ENCODE data around the gene CNTNAP5. TPM values are rescaled to one million over a fixed set of nuclear protein-coding genes. Genes with fewer than 3 reads are reported as not detected.
A peak's percentile ranks its signal among the peaks of the same experiment; 100 is the strongest.

Gene CNTNAP5
- total RNA-seq, 3 donors from 2014 or later (not counting 1 experiment from before 2014, with no cell fraction given) = not detected

DNA sequence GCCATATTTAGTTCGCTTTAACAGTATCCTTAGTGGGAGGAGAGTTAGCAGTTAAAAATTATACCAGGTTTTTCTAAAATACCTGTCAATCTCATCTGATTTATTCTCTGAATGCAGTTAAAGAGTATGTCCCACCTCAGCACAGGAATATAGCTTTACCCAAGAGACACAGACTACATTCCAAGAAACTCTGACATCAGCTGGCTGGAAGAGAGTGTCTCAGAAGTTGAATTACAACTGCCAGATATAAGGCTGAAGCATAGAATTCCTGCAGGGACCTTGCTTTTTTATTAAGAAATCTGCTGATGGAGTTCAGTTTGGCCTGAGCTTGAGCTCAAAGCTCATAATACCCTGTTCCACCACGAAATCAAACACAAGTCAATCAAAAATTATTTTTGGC lies 25.4 kb upstream of the CNTNAP5 start:
- no peak for DNase-seq
- Mint-ChIP-seq H3K27ac (peak overlapping the region in 1 of 2 donors; percentile 12), H3K27me3 (ENCODE audit: low read depth in 2 of 2) (no peaks in the 10 kb centered on the region), H3K4me3 (no peak overlapping the region), H3K9me3 (peaks cover 0 to 2% of the 10 kb centered on the region in 2 donors), H3K36me3 (no peaks in the 10 kb centered on the region), H3K4me1 (peaks cover 5 to 13% of the 10 kb centered on the region in 2 donors)
- ATAC-seq = no peak
- Histone ChIP-seq H3K4me3 (ENCODE audit: low read length) (no peak overlapping the region), H3K27ac (ENCODE audit: low read length) (no peak overlapping the region), H3K36me3 (ENCODE audit: control insufficient read depth, insufficient read depth, low read length) (no peaks in the 10 kb centered on the region), H3K4me1 (ENCODE audit: control insufficient read depth, insufficient read depth, low read length) (no peaks in the 10 kb centered on the region), H3K9me3 (ENCODE audit: control insufficient read depth, insufficient read depth, low read length) (peaks cover 4% of the 10 kb centered on the region), H3K27me3 (ENCODE audit: control insufficient read depth, insufficient read depth, low read length) (no peaks in the 10 kb centered on the region)
- no CpG with 5 or more reads among the region's 2 CpGs for WGBS (ENCODE audit: insufficient coverage)
- intact Hi-C loops (cut with micrococcal nuclease) = no loop called here
- no peak for TF ChIP-seq CTCF (IDR thresholded peaks at IDR 0.05)

- intact Hi-C loops (cut with micrococcal nuclease) = no loop called here
- Histone ChIP-seq H3K4me1 (ENCODE audit: control insufficient read depth, insufficient read depth, low read length) (no peaks in the 10 kb centered on the region), H3K36me3 (ENCODE audit: control insufficient read depth, insufficient read depth, low read length) (no peaks in the 10 kb centered on the region), H3K4me3 (ENCODE audit: low read length) (no peak overlapping the region), H3K27ac (ENCODE audit: low read length) (no peak overlapping the region), H3K27me3 (ENCODE audit: control insufficient read depth, insufficient read depth, low read length) (no peaks in the 10 kb centered on the region), H3K9me3 (ENCODE audit: control insufficient read depth, insufficient read depth, low read length) (peaks cover 4% of the 10 kb centered on the region)
- H3K4me1 Mint-ChIP-seq = peaks cover 5 to 13% of the 10 kb centered on the region in 2 donors
- ATAC-seq (no peak), DNase-seq (no peak)
- H3K4me3 Mint-ChIP-seq = no peak overlapping the region
- H3K9me3 Mint-ChIP-seq = peaks cover 2 to 3% of the 10 kb centered on the region in 2 donors
- WGBS (ENCODE audit: insufficient coverage) = 90% methylated on average over 7 of the region's 11 CpGs
- TF ChIP-seq CTCF (IDR thresholded peaks at IDR 0.05) = no peak
- H3K27me3 Mint-ChIP-seq (ENCODE audit: low read depth in 2 of 2) = no peaks in the 10 kb centered on the region
- H3K27ac Mint-ChIP-seq = no peak overlapping the region
- no peaks in the 10 kb centered on the region for H3K36me3 Mint-ChIP-seq
These were observed 23.2 kb upstream of the CNTNAP5 start for GRCh38 chr2:124001696-124002430.

DNA sequence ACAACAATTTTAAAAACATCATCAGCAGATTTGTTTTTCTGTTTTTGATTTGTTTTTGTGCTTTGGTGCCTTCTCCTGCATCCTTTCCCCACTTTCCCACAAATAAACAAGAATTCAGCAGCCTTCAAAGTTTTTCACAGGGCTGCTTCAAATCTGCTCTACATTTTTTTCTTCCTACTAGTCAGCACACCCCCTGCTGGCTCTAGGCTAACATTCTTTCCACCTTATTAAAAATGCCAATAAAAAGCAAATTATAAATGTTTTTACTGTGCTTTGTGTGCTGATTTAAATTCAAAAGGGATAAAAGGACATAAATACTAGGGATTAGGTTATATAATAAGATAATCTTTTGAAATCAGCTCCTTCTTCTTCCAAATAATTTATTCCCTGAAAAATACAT lies 6.2 kb upstream of the CNTNAP5 start:
- Histone ChIP-seq H3K4me3 (ENCODE audit: low read length) (no peak overlapping the region), H3K9me3 (ENCODE audit: control insufficient read depth, insufficient read depth, low read length) (no peaks in the 10 kb centered on the region), H3K36me3 (ENCODE audit: control insufficient read depth, insufficient read depth, low read length) (no peaks in the 10 kb centered on the region), H3K27ac (ENCODE audit: low read length) (no peak overlapping the region), H3K4me1 (ENCODE audit: control insufficient read depth, insufficient read depth, low read length) (no peaks in the 10 kb centered on the region), H3K27me3 (ENCODE audit: control insufficient read depth, insufficient read depth, low read length) (no peaks in the 10 kb centered on the region)
- no peak for TF ChIP-seq CTCF (IDR thresholded peaks at IDR 0.05)
- no peaks in the 10 kb centered on the region for H3K4me1 Mint-ChIP-seq
- no peak overlapping the region for H3K27ac Mint-ChIP-seq
- intact Hi-C loops (cut with micrococcal nuclease) = no loop called here
- DNase-seq (no peak), ATAC-seq (no peak)
- peaks cover 5 to 14% of the 10 kb centered on the region in 2 donors for H3K27me3 Mint-ChIP-seq (ENCODE audit: low read depth in 2 of 2)
- peaks cover 4 to 6% of the 10 kb centered on the region in 2 donors for H3K9me3 Mint-ChIP-seq
- no peaks in the 10 kb centered on the region for H3K36me3 Mint-ChIP-seq
- H3K4me3 Mint-ChIP-seq = no peak overlapping the region

Data from natural killer cell (primary cell).